ENCODE data around the gene RS1.

DNA sequence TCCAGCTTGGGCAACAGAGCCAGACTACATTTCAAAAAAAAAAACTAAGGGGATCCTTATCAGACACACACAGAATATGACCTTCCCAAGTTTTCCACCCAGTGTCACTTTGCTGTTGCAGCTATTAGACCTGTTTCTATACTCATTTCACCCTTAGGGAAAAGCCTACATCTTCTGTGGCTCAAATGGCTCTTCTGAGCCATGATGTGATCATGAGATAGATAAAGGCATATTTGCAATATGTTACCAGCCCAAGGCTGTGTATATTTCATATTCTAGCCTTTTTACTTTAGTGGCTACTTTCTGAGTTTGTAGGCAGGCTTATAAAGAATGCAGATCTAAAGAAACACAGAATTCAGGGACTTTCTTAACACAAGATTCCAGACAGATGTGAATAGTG, 19.3 kb downstream of the RS1 start:
- TF ChIP-seq POLR2A (IDR thresholded peaks at IDR 0.05), result no peak
- TF ChIP-seq, protein P1, sequence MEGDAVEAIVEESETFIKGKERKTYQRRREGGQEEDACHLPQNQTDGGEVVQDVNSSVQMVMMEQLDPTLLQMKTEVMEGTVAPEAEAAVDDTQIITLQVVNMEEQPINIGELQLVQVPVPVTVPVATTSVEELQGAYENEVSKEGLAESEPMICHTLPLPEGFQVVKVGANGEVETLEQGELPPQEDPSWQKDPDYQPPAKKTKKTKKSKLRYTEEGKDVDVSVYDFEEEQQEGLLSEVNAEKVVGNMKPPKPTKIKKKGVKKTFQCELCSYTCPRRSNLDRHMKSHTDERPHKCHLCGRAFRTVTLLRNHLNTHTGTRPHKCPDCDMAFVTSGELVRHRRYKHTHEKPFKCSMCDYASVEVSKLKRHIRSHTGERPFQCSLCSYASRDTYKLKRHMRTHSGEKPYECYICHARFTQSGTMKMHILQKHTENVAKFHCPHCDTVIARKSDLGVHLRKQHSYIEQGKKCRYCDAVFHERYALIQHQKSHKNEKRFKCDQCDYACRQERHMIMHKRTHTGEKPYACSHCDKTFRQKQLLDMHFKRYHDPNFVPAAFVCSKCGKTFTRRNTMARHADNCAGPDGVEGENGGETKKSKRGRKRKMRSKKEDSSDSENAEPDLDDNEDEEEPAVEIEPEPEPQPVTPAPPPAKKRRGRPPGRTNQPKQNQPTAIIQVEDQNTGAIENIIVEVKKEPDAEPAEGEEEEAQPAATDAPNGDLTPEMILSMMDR (IDR thresholded peaks at IDR 0.05), result no peak
